Fibroblast of lung (primary cell): ENCODE results near the gene LRMDA. TPM values are rescaled to one million over a fixed set of nuclear protein-coding genes. Genes with fewer than 3 reads are reported as not detected.

ENCODE experiments used
- DNase-seq, 2 donors: peaks; one replicate each; pipeline versions ENCODE4 v3.0.0 to v3.0.0-alpha.2; 2010; ENCODE audit warnings: low read depth in 2 of 2
- H2AFZ ChIP-seq: 2 replicates; pipeline ENCODE4 v1.5.1; 2012; ENCODE audit warnings: low read length, control low read depth, inconsistent platforms
- H3K27ac ChIP-seq: 2 replicates; pipeline ENCODE4 v1.5.1; 2011; ENCODE audit warnings: low read length, control low read depth; ENCODE audit not compliant: insufficient read depth
- H3K27me3 ChIP-seq: 2 replicates; pipeline ENCODE4 v1.5.1; 2011; ENCODE audit warnings: mild to moderate bottlenecking, low read length; ENCODE audit not compliant: control insufficient read depth, insufficient read depth
- H3K36me3 ChIP-seq: 2 replicates; pipeline ENCODE4 v1.5.1; 2011; ENCODE audit warnings: low read length; ENCODE audit not compliant: control insufficient read depth, insufficient read depth
- H3K4me1 ChIP-seq: 2 replicates; pipeline ENCODE4 v1.5.1; 2011; ENCODE audit warnings: low read length; ENCODE audit not compliant: control insufficient read depth, insufficient read depth; ENCODE audit errors: extremely low read depth
- H3K4me2 ChIP-seq: 2 replicates; pipeline ENCODE4 v1.5.1; 2011; ENCODE audit warnings: low read length, control low read depth; ENCODE audit not compliant: insufficient read depth; ENCODE audit errors: extremely low read depth
- H3K4me3 ChIP-seq, 4 experiments: fragments of 200-600 bp in 1 of 4; sonication (generic) in 1 of 4; replicated peaks in 1 of 4; 2 replicates each; pipeline ENCODE4 v1.5.1; 2011 to 2016; ENCODE audit warnings: low read length in 4 of 4, low read depth in 3 of 4, mild to moderate bottlenecking in 3 of 4, control low read depth in 2 of 4, inconsistent platforms in 1 of 4, mixed read lengths in 1 of 4; ENCODE audit not compliant: insufficient read depth in 1 of 4; ENCODE audit errors: control extremely low read depth in 1 of 4
- H3K79me2 ChIP-seq: 2 replicates; pipeline ENCODE4 v1.5.1; 2012; ENCODE audit warnings: mild to moderate bottlenecking, low read length, inconsistent platforms; ENCODE audit not compliant: control insufficient read depth, insufficient read depth
- H3K9ac ChIP-seq: 2 replicates; pipeline ENCODE4 v1.5.1; 2011; ENCODE audit warnings: mild to moderate bottlenecking, low read length, control low read depth; ENCODE audit not compliant: insufficient read depth
- H3K9me3 ChIP-seq: 2 replicates; pipeline ENCODE4 v1.5.1; 2012; ENCODE audit warnings: low read depth, low read length; ENCODE audit not compliant: control insufficient read depth, insufficient read depth
- H4K20me1 ChIP-seq: 2 replicates; pipeline ENCODE4 v1.5.1; 2011; ENCODE audit warnings: low read length; ENCODE audit not compliant: control insufficient read depth, insufficient read depth; ENCODE audit errors: extremely low read depth
- EZH2 ChIP-seq: IDR thresholded peaks from 2 replicates; pipeline ENCODE4 v1.5.1; 2012; ENCODE audit warnings: low read length, control low read depth, mild to moderate bottlenecking; ENCODE audit errors: missing control alignments
- polyA plus RNA-seq, 2 donors: library from polyadenylated mRNA; depleted of rRNA in 1 of 2; stranded (reverse) in 1 of 2; unstranded in 1 of 2; fragments of >200 nt; gene quantifications; 2 replicates each; pipeline ENCODE4 v1.2.1, GENCODE V29; 2011 to 2012; ENCODE audit warnings: missing spikeins in 1 of 2
- total RNA-seq: library from RNA; depleted of rRNA; stranded (reverse); fragments of >200 nt; gene quantifications from 2 replicates; pipeline ENCODE4 v1.2.1, GENCODE V29; 2014
- TF ChIP-seq, protein P1 (sequence below), 2 donors: IDR thresholded peaks in 1 of 2; conservative IDR thresholded peaks in 1 of 2; 1 replicate in 1 of 2; 2 replicates in 1 of 2; pipeline ENCODE4 v1.5.1; 2011 to 2012; ENCODE audit warnings: low read length in 2 of 2, control low read depth in 1 of 2, inconsistent platforms in 1 of 2, low read depth in 1 of 2, mild to moderate bottlenecking in 1 of 2

The LRMDA gene
- total and polyA plus RNA-seq, 2 donors (not counting 1 experiment from before 2014, with no cell fraction given) = 1.7 to 2.0 TPM

- Histone ChIP-seq H3K27ac (no peak overlapping the region), H3K27me3 (no peaks in the 10 kb centered on the region), H3K36me3 (no peaks in the 10 kb centered on the region), H3K9me3 (no peaks in the 10 kb centered on the region), H3K4me2 (no peak overlapping the region), H3K4me1 (no peaks in the 10 kb centered on the region), H3K9ac (no peak overlapping the region), H3K79me2 (no peaks in the 10 kb centered on the region), H2AFZ (no peak overlapping the region), H3K4me3 (no peak overlapping the region), H4K20me1 (no peaks in the 10 kb centered on the region)
- TF ChIP-seq, protein P1, sequence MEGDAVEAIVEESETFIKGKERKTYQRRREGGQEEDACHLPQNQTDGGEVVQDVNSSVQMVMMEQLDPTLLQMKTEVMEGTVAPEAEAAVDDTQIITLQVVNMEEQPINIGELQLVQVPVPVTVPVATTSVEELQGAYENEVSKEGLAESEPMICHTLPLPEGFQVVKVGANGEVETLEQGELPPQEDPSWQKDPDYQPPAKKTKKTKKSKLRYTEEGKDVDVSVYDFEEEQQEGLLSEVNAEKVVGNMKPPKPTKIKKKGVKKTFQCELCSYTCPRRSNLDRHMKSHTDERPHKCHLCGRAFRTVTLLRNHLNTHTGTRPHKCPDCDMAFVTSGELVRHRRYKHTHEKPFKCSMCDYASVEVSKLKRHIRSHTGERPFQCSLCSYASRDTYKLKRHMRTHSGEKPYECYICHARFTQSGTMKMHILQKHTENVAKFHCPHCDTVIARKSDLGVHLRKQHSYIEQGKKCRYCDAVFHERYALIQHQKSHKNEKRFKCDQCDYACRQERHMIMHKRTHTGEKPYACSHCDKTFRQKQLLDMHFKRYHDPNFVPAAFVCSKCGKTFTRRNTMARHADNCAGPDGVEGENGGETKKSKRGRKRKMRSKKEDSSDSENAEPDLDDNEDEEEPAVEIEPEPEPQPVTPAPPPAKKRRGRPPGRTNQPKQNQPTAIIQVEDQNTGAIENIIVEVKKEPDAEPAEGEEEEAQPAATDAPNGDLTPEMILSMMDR (conservative IDR thresholded peaks at IDR 0.05 in 1 of 2, IDR thresholded peaks at IDR 0.05 in 1 of 2; ENCODE audit: low read depth in 1 of 2, low read length in 2 of 2) = no peak
- TF ChIP-seq EZH2 = no peak
- no peak for DNase-seq
Observed at GRCh38 chr10:75597773-75598440, 166.5 kb downstream of the LRMDA start.

GRCh38 chr10:75598998-75599397 is 167.6 kb downstream of the LRMDA start:
- H3K36me3 ChIP-seq = no peaks in the 10 kb centered on the region
- no peaks in the 10 kb centered on the region for H3K4me1 ChIP-seq
- no peaks in the 10 kb centered on the region for H3K9me3 ChIP-seq
- H3K27ac ChIP-seq = no peak overlapping the region
- H3K4me3 ChIP-seq = no peak overlapping the region
- H2AFZ ChIP-seq = no peak overlapping the region
- no peak for TF ChIP-seq EZH2
- TF ChIP-seq, protein P1 (conservative IDR thresholded peaks at IDR 0.05 in 1 of 2, IDR thresholded peaks at IDR 0.05 in 1 of 2; ENCODE audit: low read depth in 1 of 2, low read length in 2 of 2) = no peak
- no peaks in the 10 kb centered on the region for H3K27me3 ChIP-seq
- no peak for DNase-seq
- H3K9ac ChIP-seq = no peak overlapping the region
- H3K4me2 ChIP-seq = no peak overlapping the region
- no peaks in the 10 kb centered on the region for H4K20me1 ChIP-seq
- H3K79me2 ChIP-seq = no peaks in the 10 kb centered on the region

- Histone ChIP-seq H3K9me3 (no peaks in the 10 kb centered on the region), H3K4me3 (no peak overlapping the region), H3K4me2 (no peak overlapping the region), H3K36me3 (no peaks in the 10 kb centered on the region), H3K4me1 (no peaks in the 10 kb centered on the region), H3K27me3 (no peaks in the 10 kb centered on the region), H3K27ac (no peak overlapping the region), H2AFZ (no peak overlapping the region), H4K20me1 (no peaks in the 10 kb centered on the region), H3K79me2 (no peaks in the 10 kb centered on the region), H3K9ac (no peak overlapping the region)
- TF ChIP-seq, protein P1 (conservative IDR thresholded peaks at IDR 0.05 in 1 of 2, IDR thresholded peaks at IDR 0.05 in 1 of 2; ENCODE audit: low read depth in 1 of 2, low read length in 2 of 2) = no peak
- no peak for TF ChIP-seq EZH2
- no peak for DNase-seq
Observed at GRCh38 chr10:75599875-75600648, 168.6 kb downstream of the LRMDA start.
